GM19455 (cell line): ENCODE data around the gene MSI2.

ENCODE experiments used
- ATAC-seq: cut with Tn5 transposase; IDR thresholded peaks from one replicate; pipeline ENCODE4 v1.9.1; 2021; ENCODE audit not compliant: unreplicated experiment

MSI2 gene

DNA sequence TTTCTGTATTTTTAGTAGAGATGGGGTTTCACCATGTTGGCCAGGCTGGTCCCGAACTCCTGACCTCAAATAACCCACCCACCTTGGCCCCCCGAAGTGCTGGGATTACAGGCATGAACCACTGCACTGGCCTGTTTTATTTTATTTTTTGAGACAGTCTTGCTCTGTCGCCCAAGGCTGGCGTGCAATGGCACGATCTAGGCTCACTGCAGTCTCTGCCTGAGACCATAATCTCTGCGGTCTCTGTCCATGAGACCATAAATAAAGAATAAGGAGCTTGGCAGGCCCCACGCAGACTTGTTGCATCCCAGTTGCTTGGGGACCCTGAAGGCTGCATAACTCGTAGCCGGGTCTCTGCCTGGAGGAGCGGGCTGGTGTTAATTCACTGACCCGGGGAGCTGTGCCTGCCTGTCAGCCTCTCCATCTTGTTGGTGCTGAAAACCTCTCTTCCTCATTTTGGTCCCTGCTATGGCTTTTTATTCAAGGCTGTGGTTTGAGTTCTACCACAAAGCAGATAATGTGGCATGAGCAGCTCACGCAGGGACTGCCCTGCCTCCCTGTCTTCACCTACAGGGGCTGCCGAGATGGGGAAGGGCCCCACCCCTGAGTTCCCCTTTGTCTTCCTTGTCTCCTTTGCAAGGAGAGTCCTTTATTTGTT is 82.1 kb downstream of the MSI2 start:
- ATAC-seq, result no peak

GRCh38 chr17:57340160-57340981 is 84.0 kb downstream of the MSI2 start:
- ATAC-seq, result no peak

DNA sequence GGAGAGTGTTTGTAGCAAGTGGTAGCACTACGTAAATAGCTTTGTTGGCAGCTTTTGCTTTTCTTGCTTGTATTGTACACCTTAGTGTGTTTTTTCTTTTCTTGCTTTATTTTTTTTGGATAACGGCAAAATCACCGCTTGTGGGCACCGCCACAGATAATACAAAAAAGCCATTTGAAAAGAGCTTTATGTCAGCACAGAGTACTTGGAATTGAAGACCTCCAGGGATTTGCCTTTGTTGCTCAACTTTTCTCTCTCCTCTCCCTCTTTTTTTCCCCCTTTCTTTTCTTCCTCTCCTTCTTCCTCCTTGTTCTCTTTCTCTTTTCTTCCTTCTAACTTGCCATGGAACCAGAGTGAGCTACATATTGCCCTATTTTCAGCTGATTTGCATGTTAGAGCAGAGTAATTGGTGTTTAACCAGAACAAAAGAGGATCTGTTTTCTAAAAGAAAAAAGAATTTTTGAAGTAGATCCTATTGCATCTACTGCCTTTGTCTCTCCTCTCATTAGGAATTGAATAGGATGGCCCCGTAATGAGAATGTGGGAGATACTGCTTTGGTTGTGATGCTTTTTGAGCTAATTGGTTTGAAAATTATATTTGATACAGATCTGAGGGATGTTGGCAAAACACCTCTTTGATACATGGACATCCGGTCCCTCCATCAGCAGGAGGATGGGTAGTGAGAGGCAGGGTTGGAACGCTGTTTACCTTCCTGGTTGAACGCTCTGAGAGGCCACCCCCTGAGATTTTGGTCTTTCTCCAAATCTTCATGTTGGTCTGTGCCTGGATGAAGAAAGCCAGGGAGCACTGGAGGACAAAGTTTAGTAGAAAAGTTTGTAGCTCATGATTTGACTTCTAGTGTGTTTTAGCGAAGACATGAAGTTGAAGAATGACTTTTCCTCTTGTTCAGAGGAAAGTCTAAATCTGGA is 85.6 kb downstream of the MSI2 start:
- no peak for ATAC-seq

DNA sequence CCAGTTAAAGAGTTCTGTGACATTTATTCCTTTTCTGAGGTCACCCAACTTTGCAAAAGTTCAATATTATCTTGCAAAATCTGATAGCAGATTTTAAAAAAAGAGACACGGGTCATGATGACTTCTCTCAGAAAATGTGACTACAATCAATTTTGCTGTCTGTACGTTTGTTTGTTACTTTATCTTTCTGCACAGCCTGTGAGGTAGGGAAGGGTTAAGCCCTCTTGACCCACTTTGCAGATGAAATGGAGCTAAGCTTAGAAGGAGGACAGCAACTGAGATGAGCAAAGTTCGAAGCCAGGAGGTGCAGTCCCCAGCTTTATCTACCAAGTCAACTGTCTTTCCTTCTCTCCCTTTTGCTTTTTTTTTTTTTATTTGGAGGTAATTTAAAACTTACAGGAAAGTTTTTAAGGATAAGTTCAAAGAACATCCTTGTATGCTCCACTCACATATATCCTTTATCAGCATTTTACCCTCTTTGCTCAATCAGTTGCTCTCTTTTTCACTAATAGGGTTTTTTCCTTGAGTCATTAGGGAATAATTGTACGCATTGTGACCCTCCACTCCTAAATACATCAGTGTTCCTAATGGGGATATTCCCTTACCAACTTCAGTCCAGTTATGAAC is 86.8 kb downstream of the MSI2 start:
- ATAC-seq, result no peak

DNA sequence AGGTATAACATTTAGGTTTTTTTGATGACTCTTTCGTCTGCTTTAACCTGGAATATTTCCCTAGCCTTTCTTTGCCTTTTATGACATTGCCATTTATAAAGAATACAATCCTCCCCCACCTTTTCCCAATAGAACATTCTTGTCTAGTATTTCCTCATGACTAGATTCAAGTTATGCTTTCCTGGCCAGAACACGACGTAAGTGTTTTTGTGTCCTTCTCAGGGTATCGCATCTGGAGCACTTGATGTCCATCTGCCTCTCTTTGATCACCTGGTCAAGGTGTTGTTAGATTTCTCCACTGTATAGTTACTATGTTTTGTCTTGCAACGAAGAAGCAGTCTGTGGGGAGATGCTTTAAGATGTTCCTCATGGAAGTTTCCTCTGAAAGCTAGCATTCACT is 87.4 kb downstream of the MSI2 start:
- no peak for ATAC-seq

DNA sequence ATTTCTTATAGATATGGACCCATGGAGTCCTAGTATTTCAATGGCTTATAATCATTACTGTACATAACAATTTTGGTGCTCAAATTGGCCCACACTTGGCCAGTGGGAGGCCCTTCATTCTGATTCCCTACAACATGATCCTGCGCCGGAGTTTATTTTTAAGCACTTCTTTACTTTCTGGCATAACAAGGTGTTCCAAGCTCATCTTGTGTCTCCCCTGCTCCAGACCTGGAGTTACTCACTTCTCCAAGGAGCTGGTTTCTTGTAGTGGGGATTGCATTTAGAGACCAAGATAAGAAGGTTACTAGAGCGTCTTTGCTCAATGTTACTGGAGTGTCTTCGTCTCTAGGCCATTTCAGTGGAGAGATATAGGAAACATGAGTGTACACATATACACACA is 87.9 kb downstream of the MSI2 start:
- no peak for ATAC-seq

DNA sequence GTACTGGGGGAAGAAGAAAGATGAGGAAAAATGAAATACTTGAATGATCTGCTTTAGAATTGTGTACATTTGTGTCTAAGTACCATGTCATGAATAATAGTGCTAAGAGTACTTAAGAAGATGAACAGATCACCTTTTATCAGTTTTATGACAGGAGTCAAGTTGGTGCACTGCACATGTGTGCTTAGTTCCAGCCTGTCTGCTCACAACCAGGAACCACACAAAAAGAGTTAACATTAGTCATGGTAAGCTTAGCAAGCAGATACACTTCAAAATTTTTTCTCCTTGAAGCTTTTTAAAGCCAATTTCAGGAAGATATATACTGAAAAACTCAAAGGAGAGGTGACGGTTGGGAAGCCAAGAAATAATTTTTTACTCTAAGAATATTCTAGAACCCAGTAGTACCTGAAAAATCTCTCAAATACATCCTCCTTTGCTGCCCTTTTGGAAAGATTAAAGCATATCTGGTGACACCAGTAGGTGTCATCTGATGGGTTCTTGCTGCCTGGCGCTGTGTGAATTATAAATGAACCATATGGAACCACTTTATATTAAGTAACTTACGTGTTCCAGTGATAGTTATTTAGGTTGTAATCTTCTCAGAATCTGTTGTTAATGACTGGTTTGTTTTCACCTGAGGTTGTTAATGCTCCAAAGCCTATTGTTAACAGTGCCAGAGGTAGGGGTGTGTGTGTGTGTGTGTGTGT is 93.4 kb downstream of the MSI2 start:
- no peak for ATAC-seq

- no peak for ATAC-seq
Observed at GRCh38 chr17:57350266-57350665, 93.9 kb downstream of the MSI2 start.

- ATAC-seq, result no peak
Observed at GRCh38 chr17:57352665-57353175, 96.4 kb downstream of the MSI2 start.

DNA sequence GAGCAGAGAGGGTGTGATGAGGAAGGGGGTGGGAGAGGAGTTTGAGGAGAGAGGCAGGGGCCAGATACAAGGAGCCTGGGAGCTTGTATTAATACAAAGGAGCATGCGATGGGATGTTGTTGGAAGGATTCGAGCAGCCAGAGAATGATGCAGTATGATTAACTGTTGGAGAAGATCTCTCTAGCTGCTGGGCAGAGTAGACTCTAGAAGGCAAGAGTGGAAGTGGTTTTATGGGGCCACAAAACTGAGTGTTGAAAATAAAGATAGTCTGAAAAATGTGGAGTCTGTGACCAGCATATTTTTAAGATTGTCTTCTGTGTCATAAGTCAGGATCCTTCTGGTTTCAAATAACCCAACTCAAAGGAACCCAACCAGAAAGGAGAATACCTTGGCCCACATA is 98.3 kb downstream of the MSI2 start:
- no peak for ATAC-seq

DNA sequence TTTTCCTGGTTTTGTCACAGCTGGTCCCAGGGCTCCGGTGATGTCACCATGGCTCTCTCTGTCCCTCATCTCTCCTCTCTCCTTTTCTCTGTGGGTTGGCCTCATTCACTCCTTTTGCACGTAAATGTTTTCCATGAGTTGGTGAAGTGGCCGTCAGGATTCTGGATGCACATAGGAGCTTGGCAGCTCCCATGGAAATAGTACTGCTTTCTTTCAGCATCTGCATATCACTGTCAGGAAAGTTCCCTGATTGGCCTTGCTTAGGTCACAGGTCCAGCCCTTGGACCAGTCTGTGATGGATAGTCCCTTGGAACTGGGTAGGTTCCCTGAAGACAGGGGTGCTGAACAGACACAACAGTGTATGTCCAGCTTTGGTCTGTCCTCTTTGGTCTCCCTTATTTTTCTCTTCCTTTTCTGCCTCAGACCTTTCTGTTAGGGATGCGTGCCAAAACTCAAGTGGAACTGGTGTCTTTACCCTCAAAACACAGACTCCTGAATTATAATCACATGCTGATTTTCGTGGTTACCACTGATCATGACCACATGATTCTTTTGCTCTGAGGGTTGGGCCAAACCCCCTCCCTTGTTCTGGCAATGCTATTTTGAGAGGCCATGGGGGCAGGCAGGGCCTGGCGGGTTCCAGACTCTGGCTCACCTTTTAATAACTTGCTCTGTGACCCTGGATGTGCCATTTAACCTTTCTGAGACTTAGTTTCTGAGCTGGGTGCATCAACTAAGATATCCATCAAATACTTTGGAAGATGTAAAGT is 99.0 kb downstream of the MSI2 start:
- no peak for ATAC-seq

DNA sequence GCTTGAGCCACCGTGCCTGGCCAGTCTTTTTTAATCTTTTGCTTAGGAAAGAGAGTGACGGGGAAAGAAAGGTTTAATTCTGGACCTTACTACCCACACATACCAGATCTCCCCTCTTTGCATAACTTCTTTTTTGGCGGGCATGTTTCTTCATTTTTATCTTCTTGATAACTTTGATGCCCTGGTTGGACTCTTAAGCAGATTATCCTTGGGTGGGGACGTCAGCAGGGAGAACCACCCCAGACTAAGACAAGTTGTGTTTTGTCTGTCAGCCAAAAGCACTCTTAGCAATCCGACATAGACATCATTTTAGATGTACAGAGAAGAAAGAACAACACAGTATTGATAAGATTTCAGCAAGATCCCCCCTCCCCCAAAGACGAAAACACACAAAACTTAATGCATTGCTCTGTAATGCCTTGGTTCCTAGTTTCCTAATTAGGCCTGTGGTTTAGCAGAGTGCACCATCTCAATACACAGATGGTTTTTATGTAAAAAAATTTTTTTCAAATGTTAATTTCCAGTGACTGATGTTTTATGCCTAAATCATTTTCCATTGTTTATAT is 99.9 kb downstream of the MSI2 start:
- peak; percentile 36 for ATAC-seq

DNA sequence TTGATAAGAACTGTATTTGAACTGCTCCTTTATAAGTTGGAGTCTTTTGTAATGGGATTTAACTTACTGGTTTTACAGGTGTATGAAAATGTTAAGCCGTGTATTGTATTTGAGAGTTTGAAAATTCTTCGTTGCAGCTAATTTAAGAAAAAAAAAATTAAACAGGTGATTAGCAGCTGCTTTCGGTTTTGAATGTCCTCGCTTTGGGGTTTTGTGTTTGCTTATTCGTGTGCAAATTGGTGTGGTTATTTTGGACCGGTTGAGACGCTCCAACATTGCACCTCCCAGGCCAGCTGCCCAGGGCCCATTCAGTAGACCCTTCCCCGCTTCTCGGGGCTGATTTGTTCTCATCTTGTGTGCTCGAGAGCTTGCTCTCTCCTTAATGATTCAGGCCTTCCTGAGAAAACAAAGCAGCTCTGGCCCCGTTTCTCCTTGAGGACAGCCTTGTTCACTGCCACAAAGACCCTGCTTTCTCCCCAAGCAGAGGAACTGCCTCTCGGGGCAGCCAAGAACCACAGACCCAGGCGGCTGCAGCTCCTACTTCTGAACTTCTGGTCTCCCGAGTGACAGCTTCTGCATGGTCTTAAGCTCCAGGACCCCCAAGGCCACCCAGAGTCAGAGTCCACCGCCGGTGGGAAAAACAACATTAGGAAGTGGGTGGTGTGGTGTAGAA is 100.5 kb downstream of the MSI2 start:
- peak; percentile 65 for ATAC-seq

DNA sequence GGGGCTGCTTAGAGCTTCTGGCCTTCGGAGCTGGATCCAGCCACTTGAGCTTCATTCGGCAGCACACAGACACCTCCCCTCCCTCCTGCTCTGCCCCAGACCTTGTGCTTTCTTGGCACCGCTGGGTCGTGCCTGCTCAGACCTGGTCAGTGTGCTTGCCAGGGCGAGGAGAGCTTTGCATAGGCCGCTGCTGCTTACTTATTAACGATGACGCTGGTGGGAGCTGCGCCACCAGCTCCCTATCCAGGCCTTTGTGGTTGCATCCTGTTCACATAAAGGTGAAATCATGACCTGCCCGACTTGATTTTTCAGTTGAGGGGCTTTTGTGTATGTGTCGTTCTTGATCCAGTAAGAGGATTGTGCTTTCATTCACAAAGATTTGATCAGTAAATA is 101.1 kb downstream of the MSI2 start:
- peak; percentile 39 for ATAC-seq

GRCh38 chr17:57357830-57358430 is 101.6 kb downstream of the MSI2 start:
- peak; percentile 46 for ATAC-seq

DNA sequence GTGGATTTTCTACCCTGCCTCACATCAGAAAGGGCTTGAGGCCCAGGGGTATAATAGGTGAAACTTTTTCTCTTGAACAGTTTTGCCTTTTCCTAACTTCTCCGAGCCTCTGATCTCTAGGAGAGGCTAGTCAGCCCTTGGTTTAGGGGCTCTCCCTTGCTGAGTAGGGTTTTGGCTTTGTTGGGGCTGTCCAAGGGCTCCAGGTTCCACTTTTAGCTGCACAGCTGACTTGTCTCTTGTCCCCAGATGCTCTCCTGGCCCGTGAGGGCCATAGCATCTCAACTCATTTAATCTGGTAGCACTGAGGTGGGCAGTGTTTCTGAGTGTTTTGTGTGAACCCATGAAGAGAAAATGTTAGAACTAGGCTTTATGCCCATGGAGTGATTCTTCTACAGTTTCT is 103.9 kb downstream of the MSI2 start:
- ATAC-seq, result no peak

- no peak for ATAC-seq
Observed at GRCh38 chr17:57362797-57363556, 106.7 kb downstream of the MSI2 start.
